GM19043 (cell line): ENCODE measurements around the gene SINHCAF.

Experiments
- ATAC-seq: cut with Tn5 transposase; IDR thresholded peaks from one replicate; pipeline ENCODE4 v1.9.1; 2021; ENCODE audit warnings: low read depth; ENCODE audit not compliant: unreplicated experiment

SINHCAF gene

DNA sequence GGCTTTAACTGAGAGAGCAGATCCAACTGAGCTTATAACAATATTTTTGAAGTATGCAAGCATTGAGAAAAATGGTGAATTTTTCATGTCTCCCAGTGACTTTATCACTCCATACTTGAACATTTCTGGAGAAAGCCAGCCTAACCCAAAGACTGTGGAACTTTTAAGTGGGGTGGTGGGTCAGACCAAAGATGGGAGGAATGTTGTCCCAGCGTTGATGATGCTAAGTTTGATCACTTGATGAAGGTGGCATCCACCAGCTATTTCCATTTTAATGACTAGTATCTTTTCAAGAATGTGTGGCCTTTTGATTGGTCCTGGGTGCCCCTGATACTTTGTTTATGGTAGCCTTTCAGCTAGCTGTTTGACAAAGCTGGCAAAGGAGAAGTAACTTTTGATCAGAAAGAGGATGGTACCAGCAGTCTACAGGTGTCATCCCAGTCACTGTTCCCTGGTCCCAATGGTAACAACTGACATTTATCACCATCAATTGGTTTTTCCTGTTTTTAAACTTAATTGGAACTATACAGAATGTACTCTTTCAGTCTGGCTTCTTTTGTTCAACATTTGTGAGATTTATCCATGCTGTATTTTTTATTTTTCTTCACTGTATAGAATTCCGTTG is 14.2 kb downstream of the SINHCAF start:
- no peak for ATAC-seq

DNA sequence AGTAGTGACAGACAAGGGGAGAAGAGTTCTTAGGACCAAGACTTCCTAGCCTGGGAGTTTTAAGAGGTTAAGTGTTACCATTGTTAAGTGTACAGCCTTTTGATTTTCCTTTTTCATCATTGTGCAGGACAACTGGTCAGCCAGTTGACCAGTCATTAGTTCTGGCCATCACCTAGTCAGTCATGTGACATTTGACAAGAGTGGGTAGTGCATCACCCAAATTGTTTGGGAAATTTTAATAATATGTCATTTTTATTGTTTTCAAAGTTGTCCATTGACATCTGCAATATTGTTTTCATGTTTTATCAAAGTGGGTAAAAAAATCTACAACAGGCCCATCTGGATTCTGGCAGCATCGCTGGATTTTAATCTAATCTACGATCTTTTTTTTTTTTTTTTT is 15.5 kb downstream of the SINHCAF start:
- no peak for ATAC-seq

DNA sequence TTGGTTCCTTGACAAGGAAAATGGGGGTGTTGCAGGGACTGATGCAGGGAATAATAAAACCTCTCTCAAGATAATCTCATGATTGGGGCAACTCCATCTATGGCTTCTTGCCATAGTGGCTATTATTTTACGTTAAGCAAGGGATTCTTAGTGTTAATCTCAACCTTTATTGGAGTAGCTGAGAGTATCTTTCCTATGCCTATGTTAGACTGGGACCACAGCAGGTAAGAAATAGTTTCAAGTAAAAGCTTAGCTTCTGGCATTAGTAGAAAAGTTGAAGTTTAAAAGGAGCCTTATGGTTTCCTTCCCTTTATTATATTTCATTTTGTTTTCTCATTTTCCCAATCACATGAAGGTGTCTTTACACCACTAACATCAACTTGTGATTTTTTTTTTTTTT is 16.7 kb downstream of the SINHCAF start:
- ATAC-seq: no peak

DNA sequence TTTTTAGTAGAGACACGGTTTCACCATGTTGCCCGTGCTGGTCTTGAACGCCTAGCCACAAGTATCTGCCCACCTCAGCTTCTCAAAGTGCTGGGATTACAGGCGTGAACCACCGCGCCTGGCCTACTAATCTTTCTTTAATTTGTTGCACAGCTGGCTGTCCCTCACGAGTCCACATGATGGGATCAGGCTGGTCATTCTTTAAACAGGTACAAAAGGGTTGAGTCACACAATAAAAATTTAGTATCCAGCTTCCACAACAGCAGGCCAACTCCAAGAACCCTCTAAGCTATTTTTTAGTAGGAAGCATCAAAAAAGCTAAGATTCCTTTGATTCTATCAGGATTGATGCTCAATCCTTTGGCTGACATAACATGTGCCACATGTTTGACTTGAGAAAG is 17.8 kb downstream of the SINHCAF start:
- ATAC-seq: no peak

DNA sequence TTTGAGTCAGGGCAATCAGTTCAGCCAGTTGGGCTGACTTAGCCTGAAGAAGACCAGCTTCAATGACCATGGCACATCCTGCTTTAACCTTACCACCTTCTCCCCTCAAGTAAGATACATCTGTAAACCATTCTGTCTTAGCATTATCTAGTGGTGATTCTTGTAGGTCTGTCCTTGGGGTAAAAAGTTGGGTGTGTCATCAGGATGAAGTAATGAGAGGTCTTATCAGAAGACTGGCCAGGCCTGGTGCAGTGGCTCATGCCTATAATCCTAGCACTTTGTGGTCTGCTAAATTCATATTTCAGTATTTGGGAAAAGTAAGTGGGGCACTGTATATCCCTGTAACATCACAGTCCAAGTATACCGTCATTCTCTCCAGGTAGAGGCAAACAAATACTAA is 19.1 kb downstream of the SINHCAF start:
- ATAC-seq: no peak

DNA sequence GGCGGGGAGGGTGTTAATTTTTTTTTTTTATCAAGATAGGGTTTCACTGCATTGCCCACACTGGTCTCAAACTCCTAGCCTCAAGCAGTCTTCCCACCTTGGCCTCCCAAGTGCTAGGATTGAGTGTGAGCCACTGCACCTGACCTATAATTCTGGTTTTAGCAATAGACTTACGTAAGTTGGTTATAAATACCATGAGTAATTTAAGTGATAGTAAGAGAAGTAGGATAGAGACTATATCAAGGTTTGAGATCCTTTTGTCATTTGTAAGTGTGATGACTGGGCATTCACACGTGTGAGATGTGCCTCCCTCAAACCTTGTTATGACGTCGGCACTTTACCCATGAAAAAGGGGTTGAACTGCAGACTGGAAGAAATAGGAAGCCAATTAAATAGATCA is 22.5 kb downstream of the SINHCAF start:
- ATAC-seq: no peak

DNA sequence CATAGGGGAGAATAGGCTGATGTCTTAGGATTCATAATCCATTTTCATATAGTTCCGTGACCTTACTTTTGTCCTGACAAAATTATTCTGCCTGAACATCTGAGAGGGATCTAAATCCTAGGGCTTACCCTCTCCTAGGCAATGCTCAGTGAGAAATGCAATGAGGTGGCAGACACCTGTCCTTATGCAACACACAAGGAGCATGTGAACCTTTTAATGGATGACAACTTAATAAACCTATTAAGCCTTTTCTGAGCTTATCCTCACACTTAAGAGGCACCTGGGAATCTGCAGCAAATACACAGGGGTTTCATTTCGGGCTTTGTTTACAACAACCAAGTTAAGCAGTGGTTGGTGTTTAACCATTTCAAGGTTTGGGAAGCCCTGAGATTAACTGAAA is 24.6 kb downstream of the SINHCAF start:
- no peak for ATAC-seq

DNA sequence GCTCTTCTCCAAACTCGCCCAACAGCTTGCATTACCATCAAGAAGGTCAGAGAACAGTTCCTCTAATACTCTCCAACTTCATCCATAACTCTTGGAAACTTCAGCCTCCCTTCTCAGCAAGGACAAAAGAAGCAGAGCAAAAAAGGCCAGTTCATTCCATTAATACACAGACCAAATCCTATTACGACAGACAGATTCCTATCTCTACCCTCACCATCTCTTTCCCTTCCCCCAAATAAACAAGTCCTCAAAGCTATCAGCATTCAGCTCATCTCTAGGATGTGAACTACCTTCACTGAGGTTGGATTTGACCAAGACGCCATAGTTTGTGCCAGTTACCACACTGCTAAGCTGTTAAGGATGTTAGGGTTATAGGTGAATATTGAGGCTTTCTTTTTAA is 25.2 kb downstream of the SINHCAF start:
- ATAC-seq: no peak

DNA sequence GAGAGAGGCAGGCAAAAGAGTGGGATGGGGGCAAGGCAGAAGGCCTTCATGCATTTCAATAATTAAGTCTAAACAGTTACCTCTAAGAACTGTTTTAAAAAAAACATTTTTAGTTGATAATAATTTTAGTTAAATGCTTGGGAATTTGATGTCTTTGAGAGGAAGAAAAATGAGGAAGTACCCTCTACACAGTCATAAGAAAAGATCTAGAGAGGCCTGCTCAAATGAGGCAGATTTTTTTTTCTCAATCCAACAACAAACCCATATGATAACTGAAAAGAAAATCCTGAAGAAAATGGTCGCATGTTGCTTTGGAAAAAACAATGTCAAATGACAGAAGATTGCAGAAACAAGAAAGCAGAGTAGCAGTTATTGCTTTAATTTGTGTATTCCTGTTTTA is 25.6 kb downstream of the SINHCAF start:
- no peak for ATAC-seq

DNA sequence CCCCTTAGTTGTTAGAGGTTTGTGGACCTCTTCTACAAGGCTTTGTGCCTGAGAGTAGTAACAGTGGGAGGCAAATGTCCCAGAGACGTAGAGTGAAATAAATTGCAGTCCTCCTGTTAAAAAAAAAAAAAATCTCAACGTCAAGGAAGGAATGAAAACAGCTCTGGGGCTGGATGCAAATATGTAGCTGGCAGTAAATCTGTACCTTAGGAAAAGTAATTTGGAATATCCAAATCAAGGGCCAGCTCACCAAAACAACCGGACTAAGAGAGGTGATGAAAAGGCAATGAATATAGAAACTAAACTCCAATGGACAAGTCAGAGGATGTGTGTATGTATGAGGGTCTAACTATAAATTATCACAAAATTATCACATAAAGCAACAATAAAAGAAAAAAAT is 27.0 kb downstream of the SINHCAF start:
- ATAC-seq: no peak

DNA sequence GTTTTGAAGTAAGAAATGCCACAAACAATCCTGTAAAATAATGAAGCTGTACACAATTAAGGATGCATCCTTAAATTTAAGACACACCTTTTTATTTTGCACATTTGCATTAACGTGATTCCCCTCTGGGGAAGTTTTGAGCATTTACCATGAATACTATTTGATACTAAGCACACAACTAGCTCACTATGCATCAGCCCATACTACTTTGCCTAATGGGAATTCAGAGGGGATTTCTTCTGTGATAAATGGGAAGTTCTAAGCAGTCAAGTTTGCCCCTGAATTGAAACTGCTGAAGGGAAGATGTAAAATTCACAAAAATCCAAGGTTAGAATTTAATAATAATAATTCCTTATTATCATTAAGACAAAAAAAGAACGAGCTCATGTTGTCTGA is 27.4 kb downstream of the SINHCAF start:
- ATAC-seq: no peak

DNA sequence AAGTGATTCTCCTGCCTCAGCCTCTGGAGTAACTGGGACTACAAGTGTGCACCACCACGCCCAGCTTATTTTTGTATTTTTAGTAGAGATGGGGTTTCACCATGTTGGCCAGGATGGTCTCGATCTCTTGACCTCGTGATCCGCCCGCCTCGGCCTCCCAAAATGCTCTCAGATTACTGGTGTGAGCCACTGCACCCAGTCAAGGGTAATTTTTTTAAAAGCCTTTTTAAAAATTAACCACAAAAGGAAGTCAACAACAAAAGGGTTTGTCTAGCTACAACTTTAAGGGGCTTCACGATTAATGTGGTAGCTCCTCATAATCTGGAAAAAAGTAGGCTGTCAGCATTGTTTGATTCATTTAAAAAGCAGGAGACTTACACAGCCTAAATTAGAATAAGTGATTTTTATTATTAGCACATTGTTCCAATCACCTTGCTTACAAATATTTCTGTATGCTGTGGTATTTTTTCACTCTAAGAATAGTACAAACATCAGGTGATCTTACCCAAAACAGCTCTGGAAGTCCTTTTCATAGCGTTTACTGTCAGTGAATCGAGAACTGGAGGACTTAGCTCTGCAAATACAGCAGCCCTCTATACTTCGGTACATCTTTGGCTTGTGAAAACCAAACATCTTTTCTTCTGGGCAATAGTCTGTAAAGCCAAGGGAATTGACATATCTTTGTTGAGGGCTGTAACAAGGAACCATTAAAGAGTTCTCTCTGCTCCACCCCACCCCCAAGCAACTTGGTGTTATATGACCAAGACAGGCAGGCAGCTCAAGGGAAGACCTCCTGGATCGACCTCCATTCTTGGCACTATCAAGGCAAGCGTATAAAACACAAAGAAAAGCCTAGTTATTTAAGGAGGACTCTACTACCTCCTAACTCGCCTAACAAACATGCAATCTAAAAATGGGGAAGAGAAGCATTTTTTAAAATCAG is 28.1 kb downstream of the SINHCAF start:
- ATAC-seq: peak; percentile 54

DNA sequence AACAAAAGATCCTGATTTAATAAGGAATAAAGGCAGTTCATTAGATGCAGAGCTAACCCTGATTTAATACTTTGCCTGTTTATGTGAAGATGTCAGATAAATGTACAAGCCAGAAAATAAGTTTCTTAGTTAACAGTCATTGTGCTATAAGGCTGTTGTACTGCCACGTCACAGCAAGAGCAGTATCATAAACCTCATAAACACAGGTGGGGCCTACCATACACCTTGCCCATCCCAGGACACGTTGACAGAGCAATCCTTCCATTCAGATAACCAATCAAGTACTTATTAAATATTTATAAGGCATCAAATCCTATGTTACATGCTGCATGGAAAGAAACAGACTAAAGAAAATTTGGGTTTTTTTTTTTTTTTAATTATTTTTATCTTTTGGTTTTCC is 36.5 kb downstream of the SINHCAF start:
- no peak for ATAC-seq

DNA sequence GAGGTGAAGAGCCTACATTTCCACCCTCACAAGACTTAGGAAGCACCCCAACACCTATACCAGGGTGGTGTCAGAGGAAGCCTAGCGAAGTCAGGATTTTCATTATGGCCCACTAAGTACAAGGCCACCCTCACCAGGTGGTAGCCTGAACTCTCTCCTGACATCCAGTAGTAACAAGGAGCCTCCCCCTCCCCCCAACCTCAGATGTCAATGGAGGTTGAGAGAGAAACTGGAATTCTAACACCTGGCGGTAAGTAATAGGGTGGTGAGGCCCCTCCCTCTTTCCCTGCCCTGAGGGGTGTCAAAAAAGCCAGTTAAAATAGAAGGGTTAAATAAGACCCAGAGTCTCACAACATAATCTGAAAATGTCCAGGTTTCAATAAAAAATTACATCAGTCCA is 37.6 kb downstream of the SINHCAF start:
- ATAC-seq: no peak

DNA sequence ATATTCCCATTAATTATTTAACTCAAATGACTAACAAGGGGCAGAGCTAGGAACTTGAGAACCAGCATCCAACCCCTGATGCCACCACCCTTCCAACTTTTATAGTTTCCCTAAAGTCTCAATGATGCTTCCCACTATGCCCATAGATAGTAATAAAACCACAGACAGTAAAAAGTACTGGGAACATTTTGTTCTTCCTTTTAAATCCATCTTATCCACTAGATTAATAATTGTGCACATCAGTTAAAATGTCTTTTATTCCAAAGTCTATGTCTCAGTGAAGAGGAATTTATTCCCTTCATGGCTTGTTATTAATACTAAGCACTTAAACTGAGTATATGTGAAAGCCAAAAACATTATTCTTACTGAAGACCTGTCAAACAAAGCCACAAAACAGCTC is 45.8 kb downstream of the SINHCAF start:
- no peak for ATAC-seq

DNA sequence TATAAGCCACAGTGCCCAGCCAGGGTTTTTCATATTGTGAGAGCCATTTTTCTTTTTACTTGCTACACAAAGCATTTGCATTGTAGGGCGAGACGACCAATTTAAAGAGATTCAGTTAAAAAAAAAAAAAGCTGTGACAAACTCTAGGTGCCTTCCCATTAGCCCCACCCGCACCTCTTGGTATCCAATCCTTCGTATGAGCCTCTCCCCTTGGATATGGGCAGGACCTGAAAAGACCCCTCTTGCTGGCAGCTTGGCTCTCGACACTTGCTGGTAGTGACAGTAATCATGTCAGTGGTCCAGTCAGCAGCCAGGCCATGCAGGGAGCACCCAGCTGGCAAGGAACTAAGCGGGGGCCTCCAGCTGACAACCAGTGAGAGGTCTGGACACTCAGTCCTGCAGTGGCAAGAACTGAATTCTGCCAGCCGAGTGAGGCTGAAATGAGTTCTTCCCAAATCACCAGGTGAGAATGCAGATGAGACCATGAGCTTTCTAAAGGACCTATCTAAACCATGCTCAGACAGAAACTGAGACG is 46.5 kb downstream of the SINHCAF start:
- no peak for ATAC-seq

DNA sequence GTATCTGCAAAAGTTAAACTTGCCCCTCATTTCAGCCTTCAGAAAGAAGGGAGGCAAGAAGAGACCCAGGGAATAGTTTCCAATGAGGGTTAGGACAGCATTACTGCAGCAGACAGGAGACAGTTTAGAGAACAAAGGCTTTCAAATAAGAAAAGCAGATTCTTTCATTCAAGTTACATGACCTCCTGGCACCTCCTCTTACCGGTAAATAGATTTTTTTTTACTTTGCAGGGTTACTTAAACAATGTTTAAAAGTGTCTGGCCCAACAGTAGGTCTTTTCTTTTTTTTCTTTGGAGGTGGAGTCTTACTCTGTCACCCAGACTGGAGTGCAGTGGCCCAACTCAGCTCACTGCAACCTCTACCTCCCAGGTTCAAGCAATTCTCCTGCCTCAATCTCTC is 47.1 kb downstream of the SINHCAF start:
- no peak for ATAC-seq

DNA sequence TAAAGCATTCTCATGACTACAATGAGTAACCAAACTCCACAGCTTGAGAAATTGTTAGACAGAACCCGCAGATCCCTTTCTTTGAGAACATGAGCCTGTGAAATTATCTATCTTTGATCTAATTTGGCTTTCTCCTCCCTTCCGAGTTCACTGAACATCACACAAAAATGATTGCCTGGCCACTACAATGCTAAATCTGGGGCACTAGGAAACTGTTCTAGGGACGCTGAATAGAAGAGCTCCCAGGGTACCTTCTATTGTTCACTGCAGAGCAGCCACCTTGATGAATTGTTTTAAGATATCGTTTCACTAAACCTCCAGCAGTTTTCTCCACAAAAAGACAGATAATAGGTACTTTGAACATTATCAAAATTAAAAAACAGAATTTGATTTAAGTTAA is 47.5 kb downstream of the SINHCAF start:
- ATAC-seq: no peak

DNA sequence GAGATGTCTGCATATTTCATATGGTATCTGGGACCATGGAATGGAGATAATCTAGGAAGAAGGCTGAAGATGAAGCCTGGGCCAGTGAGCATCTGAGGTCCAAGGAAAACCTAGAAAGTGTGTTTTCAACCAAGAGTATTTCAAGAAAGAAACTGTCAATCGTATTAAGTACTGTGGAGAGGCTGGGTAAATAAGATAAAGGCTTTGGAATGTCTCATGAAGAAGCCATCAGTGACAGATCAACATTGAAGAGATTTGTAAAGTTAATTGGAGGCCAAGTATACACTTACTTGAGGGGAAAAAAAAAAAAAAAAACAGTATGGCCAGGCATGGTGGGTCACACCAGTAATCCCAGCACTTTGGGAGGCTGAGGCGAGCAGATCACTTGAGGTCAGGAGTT is 48.9 kb downstream of the SINHCAF start:
- ATAC-seq: no peak

DNA sequence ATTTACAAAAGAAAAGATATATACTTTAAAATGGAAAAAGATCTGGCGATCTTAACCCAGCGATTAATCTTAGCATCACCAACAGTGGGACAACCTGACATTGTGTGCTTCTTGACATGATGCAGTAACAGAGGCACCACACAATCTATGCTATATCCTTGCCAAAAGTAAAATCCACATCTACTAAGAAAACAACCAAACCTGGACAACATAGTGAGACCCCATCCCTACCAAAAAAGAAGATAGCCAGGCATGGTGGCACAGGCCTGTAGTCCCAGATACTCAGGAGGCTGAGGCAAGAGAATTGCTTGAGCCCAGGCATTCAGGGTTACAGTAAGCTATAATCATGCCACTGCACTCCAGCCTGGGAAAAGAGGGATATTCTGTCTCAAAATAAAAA is 50.5 kb downstream of the SINHCAF start:
- ATAC-seq: no peak

DNA sequence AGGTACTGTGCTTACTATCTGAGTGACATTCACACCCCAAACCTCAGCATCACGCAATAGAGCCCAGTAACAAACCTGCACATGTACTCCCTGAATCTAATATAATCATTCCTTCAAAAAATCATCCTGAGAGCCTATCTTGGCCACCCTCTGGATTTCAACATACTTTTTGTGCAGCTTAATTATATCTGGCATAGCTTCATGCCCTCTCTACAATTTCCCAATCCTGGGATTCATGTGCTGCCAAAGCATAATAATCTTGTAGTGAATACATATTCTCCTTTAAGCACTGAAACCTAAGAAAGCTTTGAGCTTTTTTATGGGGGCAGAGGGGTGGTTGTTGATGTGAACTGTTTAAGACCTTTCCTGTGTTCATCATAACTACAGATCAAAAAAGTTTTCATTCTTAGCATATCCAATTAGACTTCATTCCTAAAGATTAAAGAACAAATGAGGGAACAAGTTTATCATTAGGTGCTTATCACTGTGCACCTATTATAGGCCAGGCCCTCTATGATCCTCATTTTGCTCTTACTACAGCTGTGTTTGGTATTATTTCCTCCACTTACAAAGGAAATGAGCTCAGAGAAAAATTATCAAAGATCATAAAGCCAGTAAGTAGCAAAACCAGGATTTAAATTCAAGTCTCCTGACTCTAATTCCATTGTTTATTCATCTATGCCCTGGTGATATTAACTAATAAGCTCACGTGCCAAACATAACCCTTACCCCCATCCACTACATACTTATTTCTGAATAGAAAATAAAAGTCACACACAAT is 51.2 kb downstream of the SINHCAF start:
- no peak for ATAC-seq
